ENCODE data around the gene FLNC.

GRCh38 chr7:128882134-128882533 lies 51.9 kb downstream of the FLNC start:
- TF ChIP-seq SP1 (IDR thresholded peaks at IDR 0.05), result no peak
- TF ChIP-seq TARDBP (IDR thresholded peaks at IDR 0.05), result no peak
- TF ChIP-seq ELF4 (IDR thresholded peaks at IDR 0.05), result no peak
- no peak for TF ChIP-seq PKNOX1 (IDR thresholded peaks at IDR 0.05)
- TF ChIP-seq FOXA1 (IDR thresholded peaks at IDR 0.05), result no peak
- TF ChIP-seq FOXK2 (IDR thresholded peaks at IDR 0.05), result no peak
- no peak for TF ChIP-seq L3MBTL2 (conservative IDR thresholded peaks at IDR 0.05)
- no peak for TF ChIP-seq FOXM1 (IDR thresholded peaks at IDR 0.05; ENCODE audit: borderline replicate concordance)
- no peak for TF ChIP-seq BHLHE40 (IDR thresholded peaks at IDR 0.05; ENCODE audit: borderline replicate concordance)
- no peak for TF ChIP-seq HDGF (IDR thresholded peaks at IDR 0.05; ENCODE audit: borderline replicate concordance)
- TF ChIP-seq ARNT (IDR thresholded peaks at IDR 0.05), result no peak
